Endodermal cell (in vitro differentiated cells): ENCODE data around the gene ZNF616. TPM values are rescaled to one million over a fixed set of nuclear protein-coding genes. Genes with fewer than 3 reads are reported as not detected.
A peak's percentile ranks its signal among the peaks of the same experiment; 100 is the strongest.

Source experiments
- DNase-seq: peaks from one replicate; pipeline ENCODE4 v3.0.0-alpha.2; 2017
- H3K27ac ChIP-seq: 2 replicates; pipeline ENCODE4 v1.5.1; 2013; ENCODE audit warnings: mild to moderate bottlenecking, low read depth, low read length, moderate library complexity
- H3K27me3 ChIP-seq: 2 replicates; pipeline ENCODE4 v1.6.1; 2013; ENCODE audit warnings: mild to moderate bottlenecking, low read length, moderate library complexity; ENCODE audit not compliant: insufficient read depth, control insufficient read depth, poor library complexity, severe bottlenecking
- H3K36me3 ChIP-seq: 2 replicates; pipeline ENCODE4 v1.7.0; 2013; ENCODE audit warnings: mild to moderate bottlenecking, low read length, moderate library complexity; ENCODE audit not compliant: control insufficient read depth, insufficient read depth
- H3K4me1 ChIP-seq: one replicate; pipeline ENCODE4 v1.7.0; 2013; ENCODE audit warnings: low read length; ENCODE audit not compliant: control insufficient read depth, insufficient read depth
- H3K4me3 ChIP-seq: 2 replicates; pipeline ENCODE4 v1.5.1; 2013; ENCODE audit warnings: mild to moderate bottlenecking, low read length, moderate library complexity
- H3K9ac ChIP-seq: 2 replicates; pipeline ENCODE4 v1.6.1; 2013; ENCODE audit warnings: mild to moderate bottlenecking, low read length, moderate library complexity; ENCODE audit not compliant: poor library complexity, severe bottlenecking; ENCODE audit errors: extremely low read depth
- H3K9me3 ChIP-seq: 2 replicates; pipeline ENCODE4 v1.6.1; 2013; ENCODE audit warnings: mild to moderate bottlenecking, low read length, moderate library complexity; ENCODE audit not compliant: control insufficient read depth
- H3K27ac Mint-ChIP-seq: 2 replicates; pipeline ENCODE4 v1.8.0; 2020; ENCODE audit warnings: mixed read lengths
- H3K27me3 Mint-ChIP-seq: 2 replicates; pipeline ENCODE4 v1.8.0; 2021; ENCODE audit warnings: mild to moderate bottlenecking, mixed read lengths; ENCODE audit not compliant: insufficient read depth
- H3K36me3 Mint-ChIP-seq: 2 replicates; pipeline ENCODE4 v1.8.0; 2020; ENCODE audit warnings: low read depth, mixed read lengths
- H3K4me1 Mint-ChIP-seq: 2 replicates; pipeline ENCODE4 v1.8.0; 2020; ENCODE audit warnings: mixed read lengths
- H3K4me3 Mint-ChIP-seq: 2 replicates; pipeline ENCODE4 v1.8.0; 2020; ENCODE audit warnings: mild to moderate bottlenecking, moderate library complexity, mixed read lengths
- H3K9me3 Mint-ChIP-seq: 2 replicates; pipeline ENCODE4 v1.8.0; 2020; ENCODE audit warnings: mild to moderate bottlenecking, mixed read lengths
- CTCF ChIP-seq: fragments of 200-600 bp; sonication (generic); conservative IDR thresholded peaks from 2 replicates; pipeline ENCODE4 v1.5.0; 2021; ENCODE audit warnings: antibody characterized with exemption, mild to moderate bottlenecking
- WGBS, 2 experiments: methylation state at CpG; one replicate each; pipeline versions ENCODE4 v1.1.5 to v1.1.7; 2013; ENCODE audit warnings: missing lambda C conversion rate in 2 of 2, mixed read lengths in 1 of 2; ENCODE audit not compliant: insufficient coverage in 1 of 2, insufficient read length in 1 of 2; 5-methylcytosine and 5-hydroxymethylcytosine counted together
- total RNA-seq, 2 donors: library from RNA; stranded (reverse); fragmentation: NEBNext Ultra II Directional in 1 of 2; extraction: Animal tissue kit (Norgen Biotek cat#: 25700) in 1 of 2; gene quantifications; 2 replicates in 1 of 2; 3 replicates in 1 of 2; pipeline ENCODE4 v1.2.1, GENCODE V29; 2021

The ZNF616 gene
- total RNA-seq, 2 donors from 2014 or later: 23.5 to 24.5 TPM

- H3K27me3 Mint-ChIP-seq: peaks cover 11% of the 10 kb centered on the region
- DNase-seq: no peak
- peak overlapping the region; percentile 70 for H3K4me3 ChIP-seq
- WGBS, 2 experiments: 90 to 100% methylated on average over 2 to 5 of the region's 5 CpGs
- H3K9me3 Mint-ChIP-seq: peaks cover 98% of the 10 kb centered on the region
- TF ChIP-seq CTCF: no peak
- H3K4me1 ChIP-seq: no peaks in the 10 kb centered on the region
- no peak overlapping the region for H3K9ac ChIP-seq
- no peak overlapping the region for H3K27ac ChIP-seq
- no peaks in the 10 kb centered on the region for H3K4me1 Mint-ChIP-seq
- peaks cover 100% of the 10 kb centered on the region for H3K9me3 ChIP-seq
- H3K36me3 Mint-ChIP-seq: peaks cover 70% of the 10 kb centered on the region
- H3K36me3 ChIP-seq: peaks cover 68% of the 10 kb centered on the region
- no peaks in the 10 kb centered on the region for H3K27me3 ChIP-seq
- H3K27ac Mint-ChIP-seq: no peak overlapping the region
- H3K4me3 Mint-ChIP-seq: no peak overlapping the region
These were observed 25.0 kb downstream of the ZNF616 start for GRCh38 chr19:52114691-52115090.

GRCh38 chr19:52112624-52113023 is 27.1 kb downstream of the ZNF616 start:
- 87 to 95% methylated on average over 2 to 3 of the region's 3 CpGs for WGBS, 2 experiments
- DNase-seq: no peak
- no peaks in the 10 kb centered on the region for H3K4me1 ChIP-seq
- H3K27me3 ChIP-seq: no peaks in the 10 kb centered on the region
- no peaks in the 10 kb centered on the region for H3K4me1 Mint-ChIP-seq
- H3K4me3 ChIP-seq: peak overlapping the region; percentile 46
- peaks cover 11% of the 10 kb centered on the region for H3K27me3 Mint-ChIP-seq
- H3K36me3 ChIP-seq: peaks cover 47% of the 10 kb centered on the region
- H3K36me3 Mint-ChIP-seq: peaks cover 49% of the 10 kb centered on the region
- no peak for TF ChIP-seq CTCF
- no peak overlapping the region for H3K27ac Mint-ChIP-seq
- H3K9me3 ChIP-seq: peaks cover 100% of the 10 kb centered on the region
- H3K9me3 Mint-ChIP-seq: peaks cover 96% of the 10 kb centered on the region
- H3K27ac ChIP-seq: no peak overlapping the region
- no peak overlapping the region for H3K4me3 Mint-ChIP-seq
- no peak overlapping the region for H3K9ac ChIP-seq

- no peak for DNase-seq
- no peak overlapping the region for H3K27ac ChIP-seq
- H3K4me1 ChIP-seq: no peaks in the 10 kb centered on the region
- H3K4me3 ChIP-seq: no peak overlapping the region
- Mint-ChIP-seq H3K9me3 (peaks cover 98% of the 10 kb centered on the region), H3K4me1 (no peaks in the 10 kb centered on the region), H3K27me3 (peaks cover 11% of the 10 kb centered on the region), H3K4me3 (no peak overlapping the region), H3K27ac (no peak overlapping the region), H3K36me3 (peaks cover 33% of the 10 kb centered on the region)
- no peaks in the 10 kb centered on the region for H3K27me3 ChIP-seq
- peaks cover 100% of the 10 kb centered on the region for H3K9me3 ChIP-seq
- H3K36me3 ChIP-seq: peaks cover 28% of the 10 kb centered on the region
- no peak for TF ChIP-seq CTCF
- 93% methylated on average over 5 to 6 of the region's 6 CpGs for WGBS, 2 experiments
- H3K9ac ChIP-seq: no peak overlapping the region
These were observed 29.0 kb downstream of the ZNF616 start for GRCh38 chr19:52110780-52111179.
